Neural cell (in vitro differentiated cells): ENCODE measurements around the gene DENND4C. TPM values are rescaled to one million over a fixed set of nuclear protein-coding genes. Genes with fewer than 3 reads are reported as not detected.

ENCODE experiments used
- H2AFZ ChIP-seq: fragments of 200-600, 300-800 bp; sonication (generic), shearing (Covaris generic); 2 replicates; pipeline ENCODE4 v1.6.0; 2014; ENCODE audit warnings: low read depth, mild to moderate bottlenecking, antibody characterized with exemption, low read length, moderate library complexity
- H3F3A ChIP-seq: fragments of 200-600 bp; shearing (Covaris generic); 2 replicates; pipeline ENCODE4 v1.6.1; 2016; ENCODE audit warnings: mild to moderate bottlenecking, moderate library complexity, mixed read lengths, antibody characterized with exemption, low read length; ENCODE audit not compliant: insufficient read depth, poor library complexity, severe bottlenecking
- H3K27ac ChIP-seq: fragments of 200-600, 300-800 bp; sonication (generic), shearing (Covaris generic); 2 replicates; pipeline ENCODE4 v1.5.1; 2014; ENCODE audit warnings: mild to moderate bottlenecking, low read length, moderate library complexity
- H3K27me3 ChIP-seq: fragments of 300-800, 200-600 bp; sonication (generic), shearing (Covaris generic); 2 replicates; pipeline ENCODE4 v1.6.0; 2014; ENCODE audit warnings: mild to moderate bottlenecking, low read depth, low read length, moderate library complexity; ENCODE audit not compliant: insufficient read depth
- H3K36me3 ChIP-seq: fragments of 300-800, 200-600 bp; sonication (generic), shearing (Covaris generic); 2 replicates; pipeline ENCODE4 v1.5.1; 2014; ENCODE audit warnings: mild to moderate bottlenecking, antibody characterized with exemption, low read length, moderate library complexity; ENCODE audit not compliant: insufficient read depth
- H3K4me2 ChIP-seq: fragments of 300-800, 200-600 bp; sonication (generic), shearing (Covaris generic); 2 replicates; pipeline ENCODE4 v1.6.0; 2014; ENCODE audit warnings: mild to moderate bottlenecking, low read length
- H3K4me3 ChIP-seq: fragments of 300-800, 200-600 bp; sonication (generic), shearing (Covaris generic); 2 replicates; pipeline ENCODE4 v1.5.1; 2014; ENCODE audit warnings: mild to moderate bottlenecking, low read length, moderate library complexity
- H3K79me2 ChIP-seq: fragments of 200-600 bp; shearing (Covaris generic); replicated peaks from 2 replicates; pipeline ENCODE4 v1.6.0; 2014; ENCODE audit warnings: mild to moderate bottlenecking, low read length, moderate library complexity; ENCODE audit not compliant: insufficient read depth
- H3K9ac ChIP-seq: fragments of 300-800, 200-600 bp; sonication (generic), shearing (Covaris generic); 2 replicates; pipeline ENCODE4 v1.6.1; 2016; ENCODE audit warnings: mild to moderate bottlenecking, low read length, mixed read lengths
- H3K9me2 ChIP-seq: fragments of 200-600 bp; shearing (Covaris generic); 2 replicates; pipeline ENCODE4 v1.6.1; 2016; ENCODE audit warnings: mild to moderate bottlenecking, low read length, mixed read lengths; ENCODE audit not compliant: insufficient read depth
- H3K9me3 ChIP-seq: fragments of 200-600, 300-800 bp; sonication (generic), shearing (Covaris generic); 2 replicates; pipeline ENCODE4 v1.6.1; 2016; ENCODE audit warnings: mild to moderate bottlenecking, mixed run types, low read length, moderate library complexity, mixed read lengths
- H4K20me1 ChIP-seq: fragments of 200-600 bp; shearing (Covaris generic); 2 replicates; pipeline ENCODE4 v1.6.1; 2016; ENCODE audit warnings: mild to moderate bottlenecking, mixed run types; ENCODE audit not compliant: insufficient read depth
- CTCF ChIP-seq: fragments of 450-650 bp; IDR thresholded peaks from 2 replicates; pipeline ENCODE4 v1.5.1; 2014; ENCODE audit warnings: antibody characterized with exemption, mild to moderate bottlenecking, moderate library complexity; ENCODE audit not compliant: poor library complexity, severe bottlenecking
- EP300 ChIP-seq: fragments of 450-650 bp; conservative IDR thresholded peaks from 2 replicates; pipeline ENCODE4 v1.6.1; 2014; ENCODE audit warnings: antibody characterized with exemption, mild to moderate bottlenecking, moderate library complexity; ENCODE audit not compliant: poor library complexity, severe bottlenecking
- EZH2 ChIP-seq: fragments of 200-600, 300-800 bp; shearing (Covaris generic), sonication (generic); IDR thresholded peaks from 2 replicates; pipeline ENCODE4 v1.6.1; 2014; ENCODE audit warnings: antibody characterized with exemption, low read length, borderline replicate concordance, mild to moderate bottlenecking; ENCODE audit not compliant: insufficient read depth, poor library complexity, severe bottlenecking
- MXI1 ChIP-seq: fragments of 450-650 bp; conservative IDR thresholded peaks from 2 replicates; pipeline ENCODE4 v1.6.1; 2014; ENCODE audit warnings: antibody characterized with exemption, mild to moderate bottlenecking; ENCODE audit not compliant: poor library complexity, severe bottlenecking
- POLR2AphosphoS5 ChIP-seq: IDR thresholded peaks from 2 replicates; pipeline ENCODE4 v1.6.1; 2012
- RAD21 ChIP-seq: fragments of 450-650 bp; conservative IDR thresholded peaks from 2 replicates; pipeline ENCODE4 v1.6.1; 2014; ENCODE audit warnings: antibody characterized with exemption, mild to moderate bottlenecking, moderate library complexity
- REST ChIP-seq: IDR thresholded peaks from 2 replicates; pipeline ENCODE4 v1.6.1; 2012; ENCODE audit warnings: borderline replicate concordance
- SMC3 ChIP-seq: fragments of 450-650 bp; conservative IDR thresholded peaks from 2 replicates; pipeline ENCODE4 v1.6.1; 2014; ENCODE audit warnings: antibody characterized with exemption, mild to moderate bottlenecking, moderate library complexity; ENCODE audit not compliant: poor library complexity
- TAF1 ChIP-seq: IDR thresholded peaks from 2 replicates; pipeline ENCODE4 v1.6.1; 2012; ENCODE audit warnings: low read depth
- polyA plus RNA-seq: library from polyadenylated mRNA; depleted of rRNA; stranded (reverse); fragments of >200 nt; gene quantifications from 2 replicates; pipeline ENCODE4 v1.2.3, GENCODE V29; 2014

DENND4C gene
- polyA plus RNA-seq, 1 donor from 2014 or later = 51.8 TPM

- Histone ChIP-seq H3K9me3 (no peaks in the 10 kb centered on the region), H3K27me3 (no peaks in the 10 kb centered on the region), H3K4me3 (peak overlapping the region; percentile 78), H3K36me3 (peaks cover 5% of the 10 kb centered on the region), H3K9ac (no peak overlapping the region), H3F3A (peaks cover 6% of the 10 kb centered on the region), H3K9me2 (no peaks in the 10 kb centered on the region), H3K27ac (no peak overlapping the region), H3K79me2 (peaks cover 14% of the 10 kb centered on the region), H3K4me2 (no peak overlapping the region), H2AFZ (no peak overlapping the region), H4K20me1 (no peaks in the 10 kb centered on the region)
- TF ChIP-seq SMC3 (no peak), RAD21 (no peak), TAF1 (no peak), EP300 (no peak), CTCF (no peak), POLR2AphosphoS5 (no peak), REST (no peak), EZH2 (no peak), MXI1 (no peak)
Observed at GRCh38 chr9:19378164-19378563, 147.7 kb downstream of the DENND4C start.

- H4K20me1 ChIP-seq = no peaks in the 10 kb centered on the region
- H3F3A ChIP-seq = peaks cover 6% of the 10 kb centered on the region
- TF ChIP-seq SMC3 = no peak
- no peak for TF ChIP-seq CTCF
- no peak for TF ChIP-seq REST
- TF ChIP-seq EP300 = no peak
- H3K36me3 ChIP-seq = peaks cover 5% of the 10 kb centered on the region
- no peak overlapping the region for H3K27ac ChIP-seq
- no peak overlapping the region for H2AFZ ChIP-seq
- no peaks in the 10 kb centered on the region for H3K9me3 ChIP-seq
- H3K4me3 ChIP-seq = peak overlapping the region; percentile 78
- H3K4me2 ChIP-seq = peak overlapping the region; percentile 86
- peaks cover 14% of the 10 kb centered on the region for H3K79me2 ChIP-seq
- no peaks in the 10 kb centered on the region for H3K9me2 ChIP-seq
- no peaks in the 10 kb centered on the region for H3K27me3 ChIP-seq
- peak overlapping the region; percentile 77 for H3K9ac ChIP-seq
Observed at GRCh38 chr9:19378647-19379046, 148.2 kb downstream of the DENND4C start.
